Activated T-cell treated with anti-CD3 and anti-CD28 coated beads, Interleukin-2, amount 50 U/mL, for 24 hours (primary cell): ENCODE data around the gene REPS2.

ENCODE experiments used
- DNase-seq: peaks from one replicate; pipeline ENCODE4 v3.0.0-alpha.2; 2020
- H3K27ac Mint-ChIP-seq: 2 replicates; pipeline ENCODE4 v1.8.0; 2020; ENCODE audit warnings: mild to moderate bottlenecking, mixed read lengths
- H3K27me3 Mint-ChIP-seq: 2 replicates; pipeline ENCODE4 v1.8.0; 2020; ENCODE audit warnings: mixed read lengths
- H3K36me3 Mint-ChIP-seq: 2 replicates; pipeline ENCODE4 v1.8.0; 2020; ENCODE audit warnings: low read depth, mixed read lengths
- H3K4me1 Mint-ChIP-seq: 2 replicates; pipeline ENCODE4 v1.8.0; 2020; ENCODE audit warnings: low read depth, mixed read lengths
- H3K4me3 Mint-ChIP-seq: 2 replicates; pipeline ENCODE4 v1.8.0; 2020; ENCODE audit warnings: mild to moderate bottlenecking, moderate library complexity, mixed read lengths
- H3K9me3 Mint-ChIP-seq: 2 replicates; pipeline ENCODE4 v1.8.0; 2020; ENCODE audit warnings: mixed read lengths

The REPS2 gene

DNA sequence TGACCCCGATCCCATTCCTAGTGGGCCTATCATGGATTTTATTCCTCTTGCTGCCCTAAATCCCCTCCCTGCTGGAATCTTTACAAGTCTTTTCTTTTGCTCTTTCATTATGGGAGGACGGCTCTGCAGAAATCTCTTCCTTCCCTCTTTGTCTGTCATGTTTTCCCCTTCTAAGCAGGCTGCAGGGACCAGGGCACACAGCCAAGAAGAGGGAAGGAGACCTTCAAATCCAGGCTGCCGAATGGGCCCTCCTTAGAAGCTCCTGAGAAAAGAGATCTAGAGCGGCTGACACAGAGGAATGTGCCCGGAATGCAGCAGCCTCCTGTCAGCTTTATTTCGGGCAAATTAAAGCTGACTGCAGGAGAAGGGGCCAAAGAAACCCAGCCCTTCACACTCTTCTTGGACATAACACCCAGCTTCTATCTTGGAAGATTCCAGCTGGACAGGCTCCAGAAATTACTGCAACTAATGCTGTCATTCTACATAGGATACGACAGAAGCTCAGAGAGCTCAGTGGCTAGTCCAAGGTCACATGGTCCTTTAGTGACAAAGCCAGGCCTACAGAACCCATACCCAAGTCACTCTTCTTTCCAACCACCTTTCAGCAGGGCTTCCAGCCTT, 240.8 kb downstream of the REPS2 start:
- no peak overlapping the region for H3K4me3 Mint-ChIP-seq
- H3K27ac Mint-ChIP-seq: no peak overlapping the region
- DNase-seq: no peak
- H3K27me3 Mint-ChIP-seq: peaks cover 32% of the 10 kb centered on the region
- H3K4me1 Mint-ChIP-seq: no peaks in the 10 kb centered on the region
- no peaks in the 10 kb centered on the region for H3K36me3 Mint-ChIP-seq
- no peaks in the 10 kb centered on the region for H3K9me3 Mint-ChIP-seq

DNA sequence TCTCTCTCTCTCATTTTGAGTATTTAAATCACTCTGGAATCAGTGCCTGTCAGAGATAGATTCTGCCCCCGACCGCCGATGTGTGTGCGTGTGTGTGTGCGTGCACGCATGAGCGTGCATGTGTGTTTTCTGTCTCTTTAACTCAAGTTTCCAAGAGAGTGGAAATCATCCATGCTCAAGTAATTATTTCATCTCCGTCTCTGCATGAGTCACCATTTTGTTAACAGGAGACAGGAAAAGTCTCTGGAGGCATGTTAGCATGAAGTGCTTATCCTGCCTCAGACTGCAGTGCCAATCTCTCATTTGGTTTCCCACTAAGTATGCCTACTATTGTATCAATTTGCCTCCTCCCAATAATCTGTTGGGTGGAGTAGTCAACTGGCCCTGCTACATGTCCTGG, 245.6 kb downstream of the REPS2 start:
- no peak for DNase-seq
- Mint-ChIP-seq H3K27ac (no peak overlapping the region), H3K4me1 (no peaks in the 10 kb centered on the region), H3K9me3 (no peaks in the 10 kb centered on the region), H3K27me3 (peaks cover 44% of the 10 kb centered on the region), H3K36me3 (no peaks in the 10 kb centered on the region), H3K4me3 (no peak overlapping the region)
